ENCODE data around the gene ELMO3.

DNA sequence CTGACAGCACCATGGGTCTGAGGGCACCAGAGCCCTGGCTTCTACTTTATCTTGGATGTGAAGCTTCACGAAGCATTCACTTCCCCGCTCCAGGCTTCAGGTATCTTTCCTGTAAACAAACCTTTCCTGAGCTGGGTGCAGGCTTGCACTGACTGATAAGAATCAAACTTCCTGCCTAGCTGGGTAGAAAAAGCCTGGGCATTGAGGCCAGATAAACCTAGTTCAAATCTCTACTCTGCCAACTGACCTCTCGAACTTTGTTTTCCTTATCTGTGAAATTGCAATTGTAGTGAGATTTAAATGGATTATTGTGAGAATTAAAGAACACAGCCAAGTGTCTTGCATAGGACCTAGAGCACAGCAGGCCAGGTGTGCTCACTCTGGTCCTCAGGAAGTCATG lies 25.1 kb downstream of the ELMO3 start:
- TF ChIP-seq RAD21 (IDR thresholded peaks at IDR 0.05; ENCODE audit: low read length) (no peak), MAZ (IDR thresholded peaks at IDR 0.05; ENCODE audit: borderline replicate concordance, low read depth, low read length) (no peak), MAFK (IDR thresholded peaks at IDR 0.05; ENCODE audit: low read depth, low read length) (no peak), NFE2L2 (IDR thresholded peaks at IDR 0.05; ENCODE audit: low read depth, low read length) (no peak), POLR2A (IDR thresholded peaks at IDR 0.05; ENCODE audit: low read depth, low read length) (no peak), SMC3 (IDR thresholded peaks at IDR 0.05; ENCODE audit: low read depth, low read length) (no peak), MXI1 (IDR thresholded peaks at IDR 0.05; ENCODE audit: borderline replicate concordance, low read depth, low read length) (no peak), USF2 (IDR thresholded peaks at IDR 0.05; ENCODE audit: low read depth, low read length) (no peak), CEBPB (IDR thresholded peaks at IDR 0.05; ENCODE audit: low read depth, low read length) (no peak), RFX5 (IDR thresholded peaks at IDR 0.05; ENCODE audit: low read depth, low read length) (no peak), RCOR1 (IDR thresholded peaks at IDR 0.05; ENCODE audit: insufficient replicate concordance, low read length) (no peak), BHLHE40 (IDR thresholded peaks at IDR 0.05; ENCODE audit: low read depth, low read length) (no peak)
- TF ChIP-seq, protein P1, sequence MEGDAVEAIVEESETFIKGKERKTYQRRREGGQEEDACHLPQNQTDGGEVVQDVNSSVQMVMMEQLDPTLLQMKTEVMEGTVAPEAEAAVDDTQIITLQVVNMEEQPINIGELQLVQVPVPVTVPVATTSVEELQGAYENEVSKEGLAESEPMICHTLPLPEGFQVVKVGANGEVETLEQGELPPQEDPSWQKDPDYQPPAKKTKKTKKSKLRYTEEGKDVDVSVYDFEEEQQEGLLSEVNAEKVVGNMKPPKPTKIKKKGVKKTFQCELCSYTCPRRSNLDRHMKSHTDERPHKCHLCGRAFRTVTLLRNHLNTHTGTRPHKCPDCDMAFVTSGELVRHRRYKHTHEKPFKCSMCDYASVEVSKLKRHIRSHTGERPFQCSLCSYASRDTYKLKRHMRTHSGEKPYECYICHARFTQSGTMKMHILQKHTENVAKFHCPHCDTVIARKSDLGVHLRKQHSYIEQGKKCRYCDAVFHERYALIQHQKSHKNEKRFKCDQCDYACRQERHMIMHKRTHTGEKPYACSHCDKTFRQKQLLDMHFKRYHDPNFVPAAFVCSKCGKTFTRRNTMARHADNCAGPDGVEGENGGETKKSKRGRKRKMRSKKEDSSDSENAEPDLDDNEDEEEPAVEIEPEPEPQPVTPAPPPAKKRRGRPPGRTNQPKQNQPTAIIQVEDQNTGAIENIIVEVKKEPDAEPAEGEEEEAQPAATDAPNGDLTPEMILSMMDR (conservative IDR thresholded peaks at IDR 0.05; ENCODE audit: low read depth, low read length) = no peak

Measured in IMR-90 (cell line).